Cardiac fibroblast (primary cell): ENCODE measurements around the gene AMDHD2.
"Not testable (repeated sequence)": the region's sequence is repeated elsewhere in the genome, so short reads cannot be mapped to it uniquely, and the experiment has no call there.

Experiments used
- DNase-seq, 2 donors: peaks; one replicate each; pipeline versions ENCODE4 v3.0.0 to v3.0.0-alpha.2; 2010; ENCODE audit warnings: low read depth in 2 of 2
- H3K4me3 ChIP-seq, 2 donors: replicated peaks in 1 of 2; 1 replicate in 1 of 2; 2 replicates in 1 of 2; pipeline ENCODE4 v1.5.1; 2011; ENCODE audit warnings: low read depth in 2 of 2, low read length in 2 of 2, mild to moderate bottlenecking in 2 of 2, moderate library complexity in 1 of 2
- TF ChIP-seq, protein P1 (sequence below): IDR thresholded peaks from one replicate; pipeline ENCODE4 v1.5.1; 2011; ENCODE audit warnings: low read depth, mild to moderate bottlenecking, low read length, inconsistent platforms

Gene AMDHD2

DNA sequence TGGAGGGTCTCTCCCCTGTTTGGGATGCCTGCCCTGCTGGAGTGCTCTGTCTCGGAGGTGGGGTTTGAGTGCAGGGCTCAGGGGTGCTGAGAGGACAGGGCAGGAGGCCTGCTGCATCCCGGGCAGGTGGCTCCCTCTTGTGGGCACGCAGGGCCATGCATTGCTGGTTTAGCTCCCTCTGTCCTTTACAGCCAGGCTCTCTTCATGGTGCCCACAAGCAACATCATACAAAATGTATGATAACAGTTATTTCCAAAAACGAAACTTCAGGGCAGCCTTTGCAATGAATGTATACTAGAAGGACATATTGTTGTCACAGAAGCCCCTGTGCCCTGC, 40.6 kb downstream of the AMDHD2 start:
- H3K4me3 ChIP-seq, DNase-seq: not testable (repeated sequence)
- TF ChIP-seq, protein P1, sequence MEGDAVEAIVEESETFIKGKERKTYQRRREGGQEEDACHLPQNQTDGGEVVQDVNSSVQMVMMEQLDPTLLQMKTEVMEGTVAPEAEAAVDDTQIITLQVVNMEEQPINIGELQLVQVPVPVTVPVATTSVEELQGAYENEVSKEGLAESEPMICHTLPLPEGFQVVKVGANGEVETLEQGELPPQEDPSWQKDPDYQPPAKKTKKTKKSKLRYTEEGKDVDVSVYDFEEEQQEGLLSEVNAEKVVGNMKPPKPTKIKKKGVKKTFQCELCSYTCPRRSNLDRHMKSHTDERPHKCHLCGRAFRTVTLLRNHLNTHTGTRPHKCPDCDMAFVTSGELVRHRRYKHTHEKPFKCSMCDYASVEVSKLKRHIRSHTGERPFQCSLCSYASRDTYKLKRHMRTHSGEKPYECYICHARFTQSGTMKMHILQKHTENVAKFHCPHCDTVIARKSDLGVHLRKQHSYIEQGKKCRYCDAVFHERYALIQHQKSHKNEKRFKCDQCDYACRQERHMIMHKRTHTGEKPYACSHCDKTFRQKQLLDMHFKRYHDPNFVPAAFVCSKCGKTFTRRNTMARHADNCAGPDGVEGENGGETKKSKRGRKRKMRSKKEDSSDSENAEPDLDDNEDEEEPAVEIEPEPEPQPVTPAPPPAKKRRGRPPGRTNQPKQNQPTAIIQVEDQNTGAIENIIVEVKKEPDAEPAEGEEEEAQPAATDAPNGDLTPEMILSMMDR = peak; percentile 17

DNA sequence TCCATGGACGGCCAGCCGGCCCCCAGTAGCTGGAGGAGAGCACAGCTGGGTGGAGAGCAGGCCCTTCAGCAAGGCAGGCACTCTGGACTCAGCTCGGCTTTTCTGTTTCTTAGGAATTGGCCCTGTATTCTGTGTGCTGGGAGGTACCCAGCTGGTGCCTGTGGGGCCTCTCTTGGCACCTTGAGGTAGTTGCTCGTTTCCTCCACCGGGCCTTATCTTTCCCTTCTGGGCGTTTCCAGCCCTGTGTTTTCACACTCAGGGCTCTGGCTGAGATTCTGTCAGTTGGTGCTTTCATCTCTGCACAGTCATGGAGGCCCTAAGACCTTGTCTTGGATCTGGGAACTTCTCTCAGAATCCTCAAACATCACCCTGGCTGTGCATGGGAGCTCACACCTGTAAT, 47.3 kb downstream of the AMDHD2 start:
- not testable (repeated sequence) for H3K4me3 ChIP-seq, DNase-seq

DNA sequence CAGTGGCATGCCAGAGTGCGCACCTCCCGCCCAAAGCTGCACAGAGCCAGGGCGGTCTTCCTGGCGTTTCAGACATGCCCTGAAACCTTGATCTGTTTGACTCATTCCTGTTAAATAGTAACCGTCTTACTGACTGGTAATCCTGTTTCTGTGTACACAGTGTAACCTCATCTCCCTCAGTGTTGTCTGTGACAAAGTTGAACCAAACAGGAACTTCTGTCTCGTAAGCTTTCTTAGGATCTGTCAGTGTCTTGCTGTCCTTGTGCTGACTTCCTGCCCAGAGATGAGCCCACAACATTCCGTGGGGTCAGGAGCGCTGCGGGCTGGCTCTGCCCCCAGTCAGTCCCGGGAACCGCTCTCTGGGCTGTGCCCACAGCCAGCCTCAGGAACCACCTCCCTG, 48.4 kb downstream of the AMDHD2 start:
- H3K4me3 ChIP-seq, DNase-seq: not testable (repeated sequence)

DNA sequence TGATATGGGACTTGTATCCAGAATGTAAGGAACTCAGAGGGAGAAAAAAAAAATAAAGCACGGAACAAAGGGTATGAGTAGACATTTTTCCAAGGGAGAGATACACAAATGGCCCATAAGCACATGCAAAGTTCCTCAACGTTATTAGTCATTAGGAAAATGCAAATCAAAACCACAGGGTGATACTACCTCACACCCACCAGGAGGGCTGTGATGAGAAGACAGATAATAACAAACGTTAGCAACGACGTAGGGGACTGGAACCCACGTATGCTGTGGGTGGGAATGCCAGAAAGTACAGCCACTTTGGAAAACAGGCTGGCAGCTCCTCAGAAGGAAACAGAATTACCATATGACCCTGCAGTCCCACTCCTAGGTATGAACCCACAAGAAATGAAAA, 52.5 kb downstream of the AMDHD2 start:
- H3K4me3 ChIP-seq, DNase-seq: not testable (repeated sequence)

DNA sequence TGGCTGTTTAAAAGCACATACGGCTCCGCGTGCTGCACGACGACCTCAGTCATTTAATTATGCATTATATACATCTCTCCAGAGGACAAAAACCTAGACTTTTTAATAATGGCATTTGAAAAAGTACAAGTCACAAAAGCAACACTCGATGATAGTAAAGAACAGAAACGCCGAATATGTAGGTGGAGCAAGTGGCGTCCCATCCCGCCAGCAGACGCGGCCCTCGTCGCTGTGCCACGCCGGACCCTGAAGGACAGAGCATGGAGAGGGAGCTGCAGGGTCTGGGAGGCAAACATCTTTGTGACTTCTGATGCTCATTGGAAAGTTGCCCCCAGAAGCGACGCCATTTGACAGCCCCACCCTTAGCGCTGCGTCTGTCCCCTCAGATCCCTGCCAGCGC, 55.7 kb downstream of the AMDHD2 start:
- not testable (repeated sequence) for H3K4me3 ChIP-seq, DNase-seq

DNA sequence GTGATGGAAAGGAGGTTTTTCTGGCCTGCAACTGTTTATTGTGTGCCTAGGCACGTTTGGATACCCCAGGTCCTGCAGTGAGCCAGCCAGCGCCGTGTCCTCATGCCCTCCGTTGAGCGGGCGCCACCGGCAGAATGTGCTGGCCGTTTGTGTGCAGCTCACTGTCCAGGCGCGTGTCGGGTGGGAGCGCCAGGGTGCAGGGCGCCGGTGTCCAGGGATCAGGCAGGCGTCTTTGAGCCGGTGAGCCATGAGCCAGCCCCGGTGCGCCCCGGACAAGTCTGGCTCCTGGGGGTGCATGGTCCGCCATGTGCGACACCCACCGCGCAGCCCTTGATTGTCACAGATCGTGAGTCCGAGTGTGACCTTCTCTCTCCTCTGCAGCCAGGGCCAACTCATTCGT, 56.9 kb downstream of the AMDHD2 start:
- DNase-seq = not testable (repeated sequence)

DNA sequence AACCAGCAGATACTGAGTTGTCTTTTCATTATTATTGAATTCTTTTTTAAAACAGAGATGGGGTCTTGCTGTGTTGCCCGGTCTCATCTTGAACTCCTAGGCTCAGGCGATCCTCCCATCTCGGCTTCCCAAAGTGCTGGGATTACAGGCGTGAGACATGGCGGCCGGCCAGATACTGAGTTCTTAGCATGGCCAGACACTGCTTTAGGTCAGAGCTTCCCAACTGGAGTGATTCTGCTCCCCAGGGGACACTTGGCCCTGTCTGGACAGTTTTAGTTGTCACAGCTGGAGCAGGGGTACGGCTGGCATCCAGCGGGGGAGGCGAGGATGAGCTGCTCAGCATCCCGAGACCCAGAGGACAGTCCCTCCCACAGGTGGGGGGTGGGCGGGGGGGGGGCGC, 58.7 kb downstream of the AMDHD2 start:
- DNase-seq, H3K4me3 ChIP-seq: not testable (repeated sequence)

More for the DNA sequence above, 56.9 kb downstream of the AMDHD2 start:
- H3K4me3 ChIP-seq = not testable (repeated sequence)

DNA sequence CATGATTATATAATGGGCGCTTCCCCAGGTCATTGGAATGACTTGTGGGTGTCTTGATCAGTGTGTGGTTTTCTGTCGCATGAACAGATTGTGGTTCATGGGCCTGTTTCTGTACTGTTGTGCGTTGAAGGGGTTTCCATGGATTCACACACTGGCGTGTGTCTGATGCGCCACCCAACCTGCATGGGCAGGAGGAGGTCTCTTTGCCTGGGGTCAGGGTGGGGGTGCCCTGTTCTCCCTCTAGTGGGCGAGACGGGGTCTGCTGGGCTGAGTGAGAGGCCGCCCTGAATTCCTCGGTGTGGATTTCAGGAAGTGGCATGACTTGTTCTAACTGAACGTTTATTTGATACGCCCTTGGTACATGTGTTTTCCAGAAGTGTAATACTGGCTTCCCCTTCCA, 60.0 kb downstream of the AMDHD2 start:
- TF ChIP-seq, protein P1 = peak; percentile 9
- H3K4me3 ChIP-seq, DNase-seq: not testable (repeated sequence)

DNA sequence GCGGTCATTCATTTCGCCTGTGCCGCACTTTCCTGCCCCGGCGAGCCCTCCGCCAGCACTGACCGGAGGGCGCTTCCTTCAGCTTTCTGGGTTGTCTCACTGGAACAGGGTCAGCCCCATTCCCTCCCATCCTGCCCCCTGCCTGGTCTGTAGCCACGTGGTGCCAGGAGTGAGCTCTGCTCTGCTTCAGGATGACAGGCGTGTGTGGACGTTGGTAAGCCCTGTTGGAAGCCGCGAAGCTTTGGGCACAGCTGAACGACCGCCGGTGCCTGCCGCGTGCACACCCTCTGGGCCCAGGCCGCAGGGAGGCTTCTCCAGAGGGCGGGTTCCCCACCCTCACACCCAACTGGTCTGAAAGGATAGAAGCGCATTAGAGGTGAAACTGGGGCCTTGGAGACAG, 60.6 kb downstream of the AMDHD2 start:
- not testable (repeated sequence) for DNase-seq, H3K4me3 ChIP-seq
